Right atrium auricular region (tissue), 2 donors: Measurements from ENCODE around the gene PDZD2. TPM values are rescaled to one million over a fixed set of nuclear protein-coding genes. Genes with fewer than 3 reads are reported as not detected.

Experiments
- DNase-seq: peaks from one replicate; pipeline ENCODE4 v3.0.0-alpha.2; 2019; ENCODE audit warnings: low spot score
- H3K27ac ChIP-seq, 2 donors: fragments of 200-600 bp; sonication (generic); 1 replicate in 1 of 2; 2 replicates in 1 of 2; pipeline ENCODE4 v1.5.1; 2016 to 2019
- H3K27me3 ChIP-seq, 2 donors: fragments of 200-600 bp; sonication (generic); one replicate each; pipeline versions ENCODE4 v1.5.1 to v1.6.0; 2017 to 2019
- H3K36me3 ChIP-seq: fragments of 200-600 bp; sonication (generic); one replicate; pipeline ENCODE4 v1.5.1; 2016
- H3K4me1 ChIP-seq, 2 donors: fragments of 200-600 bp; sonication (generic); one replicate each; pipeline versions ENCODE4 v1.5.1 to v1.6.0; 2017 to 2019
- H3K4me3 ChIP-seq, 2 donors: fragments of 200-600 bp; sonication (generic); 1 replicate in 1 of 2; 2 replicates in 1 of 2; pipeline ENCODE4 v1.5.1; 2017 to 2019; ENCODE audit warnings: mild to moderate bottlenecking in 1 of 2, moderate library complexity in 1 of 2
- H3K9me3 ChIP-seq, 2 donors: fragments of 200-600 bp; sonication (generic); one replicate each; pipeline ENCODE4 v1.5.1; 2019
- total RNA-seq, 2 donors: library from RNA; depleted of rRNA; stranded (reverse); fragments of >200 nt; gene quantifications; one replicate each; pipeline ENCODE4 v1.1.0, GENCODE V29; 2016
- TF ChIP-seq, protein P1 (sequence below), 2 donors: fragments of 200-600 bp; sonication (generic); IDR thresholded peaks; one replicate each; pipeline ENCODE4 v1.5.1; 2019; ENCODE audit warnings: antibody characterized with exemption in 2 of 2

PDZD2 gene
- total RNA-seq, 2 donors from 2014 or later = 79.5 to 86.4 TPM

DNA sequence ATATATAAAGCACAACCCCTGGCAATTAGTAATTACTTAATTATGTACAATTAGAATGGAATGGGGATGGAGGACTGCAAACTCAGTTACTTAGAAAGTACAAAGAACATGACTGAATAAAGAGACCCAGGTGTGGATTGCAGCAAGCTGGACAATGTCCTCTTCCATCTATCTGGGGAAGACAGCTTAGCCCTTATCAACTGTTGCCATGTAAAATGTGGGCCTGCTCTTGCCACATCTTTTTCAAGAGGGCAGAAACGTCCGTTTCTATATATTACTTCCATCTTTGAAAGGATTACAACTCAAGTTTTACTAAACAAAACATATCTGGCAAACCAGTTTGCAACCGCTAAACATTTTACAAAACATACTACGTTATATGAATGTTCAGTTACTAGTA is 509.0 kb downstream of the PDZD2 start:
- no peak overlapping the region for H3K4me3 ChIP-seq
- H3K9me3 ChIP-seq = no peaks in the 10 kb centered on the region
- TF ChIP-seq, protein P1, sequence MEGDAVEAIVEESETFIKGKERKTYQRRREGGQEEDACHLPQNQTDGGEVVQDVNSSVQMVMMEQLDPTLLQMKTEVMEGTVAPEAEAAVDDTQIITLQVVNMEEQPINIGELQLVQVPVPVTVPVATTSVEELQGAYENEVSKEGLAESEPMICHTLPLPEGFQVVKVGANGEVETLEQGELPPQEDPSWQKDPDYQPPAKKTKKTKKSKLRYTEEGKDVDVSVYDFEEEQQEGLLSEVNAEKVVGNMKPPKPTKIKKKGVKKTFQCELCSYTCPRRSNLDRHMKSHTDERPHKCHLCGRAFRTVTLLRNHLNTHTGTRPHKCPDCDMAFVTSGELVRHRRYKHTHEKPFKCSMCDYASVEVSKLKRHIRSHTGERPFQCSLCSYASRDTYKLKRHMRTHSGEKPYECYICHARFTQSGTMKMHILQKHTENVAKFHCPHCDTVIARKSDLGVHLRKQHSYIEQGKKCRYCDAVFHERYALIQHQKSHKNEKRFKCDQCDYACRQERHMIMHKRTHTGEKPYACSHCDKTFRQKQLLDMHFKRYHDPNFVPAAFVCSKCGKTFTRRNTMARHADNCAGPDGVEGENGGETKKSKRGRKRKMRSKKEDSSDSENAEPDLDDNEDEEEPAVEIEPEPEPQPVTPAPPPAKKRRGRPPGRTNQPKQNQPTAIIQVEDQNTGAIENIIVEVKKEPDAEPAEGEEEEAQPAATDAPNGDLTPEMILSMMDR (IDR thresholded peaks at IDR 0.05) = no peak
- H3K27ac ChIP-seq = no peak overlapping the region
- peaks cover 0 to 54% of the 10 kb centered on the region in 2 donors for H3K4me1 ChIP-seq
- no peaks in the 10 kb centered on the region for H3K36me3 ChIP-seq
- DNase-seq = no peak
- H3K27me3 ChIP-seq = no peaks in the 10 kb centered on the region

DNA sequence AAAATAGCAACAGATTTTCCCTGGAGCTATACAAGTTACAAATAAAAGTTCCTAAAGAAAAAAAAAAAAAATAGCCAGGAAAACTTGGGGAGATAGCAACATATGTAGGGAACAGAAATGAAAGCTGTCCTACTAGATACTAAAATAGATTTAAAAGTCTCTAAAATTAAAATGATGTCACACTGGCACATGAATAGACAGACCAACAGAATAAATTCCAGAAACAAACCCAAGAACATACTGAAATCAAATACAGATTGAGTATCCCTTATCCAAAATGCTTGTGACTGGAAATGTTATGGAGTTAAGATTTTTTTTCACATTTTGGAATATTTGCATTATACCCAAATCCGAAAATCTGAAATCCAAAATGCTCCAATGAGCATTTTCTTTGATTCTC is 511.4 kb downstream of the PDZD2 start:
- DNase-seq = no peak
- TF ChIP-seq, protein P1 (IDR thresholded peaks at IDR 0.05) = no peak
- Histone ChIP-seq H3K4me3 (no peak overlapping the region), H3K27me3 (no peaks in the 10 kb centered on the region), H3K27ac (peak overlapping the region in 1 of 2 donors; percentile 20), H3K4me1 (peaks cover 0 to 52% of the 10 kb centered on the region in 2 donors), H3K9me3 (no peaks in the 10 kb centered on the region), H3K36me3 (no peaks in the 10 kb centered on the region)

DNA sequence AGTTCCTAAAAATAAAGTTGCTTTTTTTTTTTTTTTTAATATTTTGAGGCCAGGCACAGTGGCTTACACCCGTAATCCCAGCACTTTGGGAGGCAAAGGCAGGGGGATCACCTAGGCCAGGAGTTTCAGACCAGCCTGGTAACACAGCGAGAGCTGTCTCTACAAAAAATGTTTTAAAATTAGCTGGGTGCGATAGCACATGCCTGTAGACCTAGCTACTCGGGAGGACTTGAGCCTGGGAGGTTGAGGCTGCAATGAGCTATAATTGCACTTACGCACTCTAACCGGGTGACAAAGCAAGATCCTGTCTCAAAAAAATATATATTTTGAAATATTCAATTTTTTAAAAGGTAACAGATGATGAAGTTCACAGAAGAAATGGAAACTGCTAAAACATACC is 512.3 kb downstream of the PDZD2 start:
- Histone ChIP-seq H3K27ac (no peak overlapping the region), H3K4me3 (no peak overlapping the region), H3K9me3 (no peaks in the 10 kb centered on the region), H3K4me1 (peaks cover 0 to 44% of the 10 kb centered on the region in 2 donors), H3K36me3 (no peaks in the 10 kb centered on the region), H3K27me3 (no peaks in the 10 kb centered on the region)
- TF ChIP-seq, protein P1 (IDR thresholded peaks at IDR 0.05) = no peak
- no peak for DNase-seq

DNA sequence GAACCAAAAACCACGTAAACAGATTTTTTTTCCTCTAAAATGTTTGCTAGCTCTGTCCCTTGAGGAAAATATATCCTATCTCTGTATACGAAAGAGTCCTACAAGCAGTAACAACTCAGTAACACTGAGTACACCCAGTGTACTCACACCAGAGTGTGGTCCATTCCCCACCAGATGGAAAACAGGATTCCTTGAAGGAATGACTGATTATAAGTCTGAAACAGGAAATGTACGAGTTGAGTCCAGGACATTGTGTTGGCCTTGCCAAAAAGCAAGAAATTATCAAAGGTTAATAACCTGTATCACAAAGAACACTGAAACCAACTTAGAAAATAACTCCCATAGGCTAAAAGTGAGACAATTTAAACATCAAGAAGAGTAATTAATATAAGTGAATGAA is 514.8 kb downstream of the PDZD2 start:
- Histone ChIP-seq H3K4me1 (peaks cover 0 to 46% of the 10 kb centered on the region in 2 donors), H3K4me3 (no peak overlapping the region)

DNA sequence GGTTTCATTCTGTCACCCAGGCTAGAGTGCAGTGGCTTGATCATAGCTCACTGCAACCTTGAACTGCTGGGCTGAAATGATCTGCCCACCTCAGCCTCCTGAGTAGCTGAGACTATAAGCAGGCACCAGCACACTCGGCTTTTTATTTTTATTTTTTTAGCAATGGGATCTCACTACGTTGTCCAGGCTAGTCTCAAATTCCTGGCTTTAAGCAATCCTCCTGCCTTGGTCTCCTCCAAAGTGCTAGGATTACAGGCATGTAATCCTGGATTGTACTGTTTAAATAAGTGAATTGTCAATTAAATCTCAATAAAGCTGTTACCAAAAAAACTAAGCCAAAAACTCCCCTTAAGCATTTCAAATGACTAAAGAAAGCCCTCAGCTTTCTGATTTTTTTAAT is 516.3 kb downstream of the PDZD2 start:
- Histone ChIP-seq H3K27ac (no peak overlapping the region), H3K4me3 (no peak overlapping the region), H3K4me1 (peaks cover 0 to 56% of the 10 kb centered on the region in 2 donors), H3K36me3 (no peaks in the 10 kb centered on the region), H3K9me3 (no peaks in the 10 kb centered on the region), H3K27me3 (no peaks in the 10 kb centered on the region)
- no peak for DNase-seq
- TF ChIP-seq, protein P1 (IDR thresholded peaks at IDR 0.05) = no peak

More for the DNA sequence above, 514.8 kb downstream of the PDZD2 start:
- H3K27ac ChIP-seq = peak overlapping the region in 1 of 2 donors; percentile 40
- H3K9me3 ChIP-seq = no peaks in the 10 kb centered on the region
- DNase-seq = no peak
- no peaks in the 10 kb centered on the region for H3K27me3 ChIP-seq
- TF ChIP-seq, protein P1 (IDR thresholded peaks at IDR 0.05) = no peak
- H3K36me3 ChIP-seq = no peaks in the 10 kb centered on the region

DNA sequence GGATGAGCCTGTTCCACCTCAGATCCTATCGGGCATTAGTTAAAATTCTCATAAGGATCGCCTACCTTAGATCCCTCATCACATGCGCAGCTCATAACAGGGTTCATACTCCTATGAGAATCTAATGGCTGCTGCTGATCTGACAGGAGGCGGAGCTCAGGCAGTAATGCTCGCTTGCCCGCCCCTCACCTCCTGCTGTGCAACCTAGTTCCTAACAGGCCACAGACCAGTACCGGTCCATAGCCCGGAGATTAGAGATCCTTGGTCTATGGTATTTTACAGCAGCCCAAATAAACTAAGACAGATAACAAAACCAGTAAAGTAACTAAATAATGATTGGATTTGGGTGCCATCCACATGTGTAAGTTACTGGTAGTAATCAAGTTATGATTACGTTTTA is 517.7 kb downstream of the PDZD2 start:
- Histone ChIP-seq H3K27me3 (no peaks in the 10 kb centered on the region), H3K4me3 (no peak overlapping the region), H3K36me3 (no peaks in the 10 kb centered on the region), H3K4me1 (peaks cover 0 to 56% of the 10 kb centered on the region in 2 donors), H3K9me3 (no peaks in the 10 kb centered on the region), H3K27ac (no peak overlapping the region)
- TF ChIP-seq, protein P1 (IDR thresholded peaks at IDR 0.05) = no peak
- no peak for DNase-seq
